HepG2 (cell line): ENCODE measurements around the gene ZNF24. TPM values are rescaled to one million over a fixed set of nuclear protein-coding genes. Genes with fewer than 3 reads are reported as not detected.
A peak's percentile ranks its signal among the peaks of the same experiment; 100 is the strongest.

ENCODE experiments used
- DPF2 ChIP-seq: sonication (generic); formaldehyde crosslinking; IDR thresholded peaks from 2 replicates; pipeline ENCODE4 v1.4.0; 2020; ENCODE audit warnings: mild to moderate bottlenecking, low read depth, missing genetic modification reagents, borderline replicate concordance
- DR1 ChIP-seq: sonication (generic); formaldehyde crosslinking; IDR thresholded peaks from 2 replicates; pipeline ENCODE4 v1.8.0; 2021; ENCODE audit warnings: mild to moderate bottlenecking, missing genetic modification reagents, inconsistent platforms
- EP300 ChIP-seq, 3 experiments: sonication (generic) in 1 of 3; formaldehyde crosslinking in 1 of 3; IDR thresholded peaks; 2 replicates each; pipeline versions ENCODE4 v1.5.1 to v1.6.1; 2011 to 2020; ENCODE audit warnings: low read depth in 2 of 3, low read length in 2 of 3, borderline replicate concordance in 1 of 3, improper control_type of control experiment in 1 of 3, mild to moderate bottlenecking in 1 of 3, missing genetic modification reagents in 1 of 3, moderate library complexity in 1 of 3
- FOSL2 ChIP-seq: sonication (generic); formaldehyde crosslinking; IDR thresholded peaks from 2 replicates; pipeline ENCODE4 v1.4.0; 2020; ENCODE audit warnings: missing genetic modification reagents
- SALL1 ChIP-seq: sonication (generic); formaldehyde crosslinking; IDR thresholded peaks from 2 replicates; pipeline ENCODE4 v1.8.0; 2022; ENCODE audit warnings: mild to moderate bottlenecking, missing genetic modification reagents
- ZMAT5 ChIP-seq: sonication (generic); formaldehyde crosslinking; IDR thresholded peaks from 2 replicates; pipeline ENCODE4 v1.5.0; 2020; ENCODE audit warnings: mild to moderate bottlenecking, low read depth, missing genetic modification reagents, borderline replicate concordance
- ZNF124 ChIP-seq: sonication (generic); formaldehyde crosslinking; IDR thresholded peaks from 2 replicates; pipeline ENCODE4 v1.4.0; 2020; ENCODE audit warnings: missing genetic modification reagents
- ZNF337 ChIP-seq: sonication (generic); formaldehyde crosslinking; IDR thresholded peaks from 2 replicates; pipeline ENCODE4 v1.5.1; 2020; ENCODE audit warnings: missing genetic modification reagents, low read depth, mild to moderate bottlenecking, borderline replicate concordance
- ZNF451 ChIP-seq: sonication (generic); formaldehyde crosslinking; IDR thresholded peaks from 2 replicates; pipeline ENCODE4 v1.5.0; 2020; ENCODE audit warnings: mild to moderate bottlenecking, missing genetic modification reagents
- ZNF839 ChIP-seq: sonication (generic); formaldehyde crosslinking; IDR thresholded peaks from 2 replicates; pipeline ENCODE4 v1.4.0; 2020; ENCODE audit warnings: missing genetic modification reagents, mild to moderate bottlenecking, borderline replicate concordance
- polyA plus RNA-seq, 8 experiments: library from polyadenylated mRNA; depleted of rRNA in 3 of 8; stranded (reverse) in 7 of 8; unstranded in 1 of 8; fragments of >200 nt; fragmentation: Illumina TruSeq in 4 of 8; extraction: Trizol in 4 of 8; gene quantifications; 2 replicates each; pipeline versions ENCODE4 v1.2.1 to v1.2.3, GENCODE V29; 2011 to 2016; ENCODE audit warnings: low read depth in 4 of 8, missing spikeins in 1 of 8, mixed read lengths in 1 of 8; ENCODE audit not compliant: insufficient read depth in 1 of 8
- total RNA-seq, 5 experiments: library from RNA; depleted of rRNA; stranded (reverse); fragments of >200 nt; fragmentation: Illumina TruSeq; extraction: Trizol; gene quantifications; 2 replicates each; pipeline ENCODE4 v1.2.3, GENCODE V29; 2016; ENCODE audit warnings: low read depth in 1 of 5
- TF ChIP-seq, protein P1 (sequence below): sonication (generic); formaldehyde crosslinking; conservative IDR thresholded peaks from 2 replicates; pipeline ENCODE4 v1.4.0; 2020; ENCODE audit warnings: mild to moderate bottlenecking, missing genetic modification reagents, moderate library complexity
- TF ChIP-seq, protein P2 (sequence below): sonication (generic); formaldehyde crosslinking; IDR thresholded peaks from 2 replicates; pipeline ENCODE4 v1.5.0; 2020; ENCODE audit warnings: mild to moderate bottlenecking, missing genetic modification reagents, borderline replicate concordance
- TF ChIP-seq, protein P3 (sequence below): sonication (generic); formaldehyde crosslinking; IDR thresholded peaks from 2 replicates; pipeline ENCODE4 v1.4.0; 2020; ENCODE audit warnings: missing genetic modification reagents, borderline replicate concordance

ZNF24 gene
- total and polyA plus RNA-seq, 2 of the 13 experiments (the other 11 are each of a cell fraction or from before 2014, with no cell fraction given): 19.5 to 41.1 TPM

DNA sequence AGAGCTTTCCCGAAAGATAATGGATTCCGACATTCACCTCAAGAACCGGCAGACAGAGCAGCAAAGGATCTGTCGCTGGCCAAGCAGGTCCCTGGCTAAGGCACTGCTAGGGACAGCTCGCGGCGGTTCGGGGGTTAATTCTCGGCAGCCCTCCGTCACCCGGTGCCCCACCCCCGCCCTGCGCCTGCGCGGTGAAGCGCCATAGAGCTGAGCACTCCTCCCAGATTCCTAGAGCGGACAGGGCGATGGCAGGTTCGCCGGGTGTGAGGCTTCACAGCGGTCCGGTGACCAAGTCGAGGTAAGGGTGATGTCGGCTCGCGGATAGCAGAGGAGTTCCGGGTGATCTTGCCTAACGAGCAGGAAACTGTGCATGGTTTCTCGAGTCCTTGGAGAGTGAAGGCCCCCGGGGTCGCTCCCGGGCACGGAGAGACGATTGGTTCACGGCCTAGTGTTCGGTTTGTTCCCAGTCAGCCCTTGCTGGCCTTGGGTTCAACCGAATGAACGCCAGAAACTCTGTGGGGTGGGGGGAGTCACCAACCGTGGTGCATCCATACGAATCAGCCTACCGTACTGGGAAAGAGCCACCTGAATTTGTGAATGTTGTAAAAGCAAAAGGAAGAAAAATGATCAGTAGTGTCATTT, 54.0 kb downstream of the ZNF24 start, which contains the start of gene ZSCAN30 (continued):
- TF ChIP-seq, protein P1, sequence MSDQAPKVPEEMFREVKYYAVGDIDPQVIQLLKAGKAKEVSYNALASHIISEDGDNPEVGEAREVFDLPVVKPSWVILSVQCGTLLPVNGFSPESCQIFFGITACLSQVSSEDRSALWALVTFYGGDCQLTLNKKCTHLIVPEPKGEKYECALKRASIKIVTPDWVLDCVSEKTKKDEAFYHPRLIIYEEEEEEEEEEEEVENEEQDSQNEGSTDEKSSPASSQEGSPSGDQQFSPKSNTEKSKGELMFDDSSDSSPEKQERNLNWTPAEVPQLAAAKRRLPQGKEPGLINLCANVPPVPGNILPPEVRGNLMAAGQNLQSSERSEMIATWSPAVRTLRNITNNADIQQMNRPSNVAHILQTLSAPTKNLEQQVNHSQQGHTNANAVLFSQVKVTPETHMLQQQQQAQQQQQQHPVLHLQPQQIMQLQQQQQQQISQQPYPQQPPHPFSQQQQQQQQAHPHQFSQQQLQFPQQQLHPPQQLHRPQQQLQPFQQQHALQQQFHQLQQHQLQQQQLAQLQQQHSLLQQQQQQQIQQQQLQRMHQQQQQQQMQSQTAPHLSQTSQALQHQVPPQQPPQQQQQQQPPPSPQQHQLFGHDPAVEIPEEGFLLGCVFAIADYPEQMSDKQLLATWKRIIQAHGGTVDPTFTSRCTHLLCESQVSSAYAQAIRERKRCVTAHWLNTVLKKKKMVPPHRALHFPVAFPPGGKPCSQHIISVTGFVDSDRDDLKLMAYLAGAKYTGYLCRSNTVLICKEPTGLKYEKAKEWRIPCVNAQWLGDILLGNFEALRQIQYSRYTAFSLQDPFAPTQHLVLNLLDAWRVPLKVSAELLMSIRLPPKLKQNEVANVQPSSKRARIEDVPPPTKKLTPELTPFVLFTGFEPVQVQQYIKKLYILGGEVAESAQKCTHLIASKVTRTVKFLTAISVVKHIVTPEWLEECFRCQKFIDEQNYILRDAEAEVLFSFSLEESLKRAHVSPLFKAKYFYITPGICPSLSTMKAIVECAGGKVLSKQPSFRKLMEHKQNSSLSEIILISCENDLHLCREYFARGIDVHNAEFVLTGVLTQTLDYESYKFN: peak; percentile 51; the same call in 1 of the 2 replicates
- TF ChIP-seq ZNF337 (CRISPR knock-in tag) (no peak), FOSL2 (CRISPR knock-in tag) (peak; percentile 64), SALL1 (peak; percentile 97), ZMAT5 (CRISPR knock-in tag) (peak; percentile 63; the same call in 1 of the 2 replicates), ZNF839 (CRISPR knock-in tag) (peak; percentile 89; the same call in 1 of the 2 replicates), DR1 (CRISPR knock-in tag) (peak; percentile 79), ZNF124 (CRISPR knock-in tag) (no peak), DPF2 (no peak), EP300 (IDR thresholded peaks at IDR 0.05; ENCODE audit: low read depth in 2 of 2, low read length in 2 of 2) (peak; percentile 40 to 65; a peak in 2 of 4 replicates), EP300 (CRISPR knock-in tag; IDR thresholded peaks at IDR 0.05; ENCODE audit: borderline replicate concordance) (peak; percentile 53), ZNF451 (peak; percentile 87)
- TF ChIP-seq, protein P2, sequence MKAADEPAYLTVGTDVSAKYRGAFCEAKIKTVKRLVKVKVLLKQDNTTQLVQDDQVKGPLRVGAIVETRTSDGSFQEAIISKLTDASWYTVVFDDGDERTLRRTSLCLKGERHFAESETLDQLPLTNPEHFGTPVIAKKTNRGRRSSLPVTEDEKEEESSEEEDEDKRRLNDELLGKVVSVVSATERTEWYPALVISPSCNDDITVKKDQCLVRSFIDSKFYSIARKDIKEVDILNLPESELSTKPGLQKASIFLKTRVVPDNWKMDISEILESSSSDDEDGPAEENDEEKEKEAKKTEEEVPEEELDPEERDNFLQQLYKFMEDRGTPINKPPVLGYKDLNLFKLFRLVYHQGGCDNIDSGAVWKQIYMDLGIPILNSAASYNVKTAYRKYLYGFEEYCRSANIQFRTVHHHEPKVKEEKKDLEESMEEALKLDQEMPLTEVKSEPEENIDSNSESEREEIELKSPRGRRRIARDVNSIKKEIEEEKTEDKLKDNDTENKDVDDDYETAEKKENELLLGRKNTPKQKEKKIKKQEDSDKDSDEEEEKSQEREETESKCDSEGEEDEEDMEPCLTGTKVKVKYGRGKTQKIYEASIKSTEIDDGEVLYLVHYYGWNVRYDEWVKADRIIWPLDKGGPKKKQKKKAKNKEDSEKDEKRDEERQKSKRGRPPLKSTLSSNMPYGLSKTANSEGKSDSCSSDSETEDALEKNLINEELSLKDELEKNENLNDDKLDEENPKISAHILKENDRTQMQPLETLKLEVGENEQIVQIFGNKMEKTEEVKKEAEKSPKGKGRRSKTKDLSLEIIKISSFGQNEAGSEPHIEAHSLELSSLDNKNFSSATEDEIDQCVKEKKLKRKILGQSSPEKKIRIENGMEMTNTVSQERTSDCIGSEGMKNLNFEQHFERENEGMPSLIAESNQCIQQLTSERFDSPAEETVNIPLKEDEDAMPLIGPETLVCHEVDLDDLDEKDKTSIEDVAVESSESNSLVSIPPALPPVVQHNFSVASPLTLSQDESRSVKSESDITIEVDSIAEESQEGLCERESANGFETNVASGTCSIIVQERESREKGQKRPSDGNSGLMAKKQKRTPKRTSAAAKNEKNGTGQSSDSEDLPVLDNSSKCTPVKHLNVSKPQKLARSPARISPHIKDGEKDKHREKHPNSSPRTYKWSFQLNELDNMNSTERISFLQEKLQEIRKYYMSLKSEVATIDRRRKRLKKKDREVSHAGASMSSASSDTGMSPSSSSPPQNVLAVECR (CRISPR knock-in tag): peak; percentile 92
- TF ChIP-seq, protein P3, sequence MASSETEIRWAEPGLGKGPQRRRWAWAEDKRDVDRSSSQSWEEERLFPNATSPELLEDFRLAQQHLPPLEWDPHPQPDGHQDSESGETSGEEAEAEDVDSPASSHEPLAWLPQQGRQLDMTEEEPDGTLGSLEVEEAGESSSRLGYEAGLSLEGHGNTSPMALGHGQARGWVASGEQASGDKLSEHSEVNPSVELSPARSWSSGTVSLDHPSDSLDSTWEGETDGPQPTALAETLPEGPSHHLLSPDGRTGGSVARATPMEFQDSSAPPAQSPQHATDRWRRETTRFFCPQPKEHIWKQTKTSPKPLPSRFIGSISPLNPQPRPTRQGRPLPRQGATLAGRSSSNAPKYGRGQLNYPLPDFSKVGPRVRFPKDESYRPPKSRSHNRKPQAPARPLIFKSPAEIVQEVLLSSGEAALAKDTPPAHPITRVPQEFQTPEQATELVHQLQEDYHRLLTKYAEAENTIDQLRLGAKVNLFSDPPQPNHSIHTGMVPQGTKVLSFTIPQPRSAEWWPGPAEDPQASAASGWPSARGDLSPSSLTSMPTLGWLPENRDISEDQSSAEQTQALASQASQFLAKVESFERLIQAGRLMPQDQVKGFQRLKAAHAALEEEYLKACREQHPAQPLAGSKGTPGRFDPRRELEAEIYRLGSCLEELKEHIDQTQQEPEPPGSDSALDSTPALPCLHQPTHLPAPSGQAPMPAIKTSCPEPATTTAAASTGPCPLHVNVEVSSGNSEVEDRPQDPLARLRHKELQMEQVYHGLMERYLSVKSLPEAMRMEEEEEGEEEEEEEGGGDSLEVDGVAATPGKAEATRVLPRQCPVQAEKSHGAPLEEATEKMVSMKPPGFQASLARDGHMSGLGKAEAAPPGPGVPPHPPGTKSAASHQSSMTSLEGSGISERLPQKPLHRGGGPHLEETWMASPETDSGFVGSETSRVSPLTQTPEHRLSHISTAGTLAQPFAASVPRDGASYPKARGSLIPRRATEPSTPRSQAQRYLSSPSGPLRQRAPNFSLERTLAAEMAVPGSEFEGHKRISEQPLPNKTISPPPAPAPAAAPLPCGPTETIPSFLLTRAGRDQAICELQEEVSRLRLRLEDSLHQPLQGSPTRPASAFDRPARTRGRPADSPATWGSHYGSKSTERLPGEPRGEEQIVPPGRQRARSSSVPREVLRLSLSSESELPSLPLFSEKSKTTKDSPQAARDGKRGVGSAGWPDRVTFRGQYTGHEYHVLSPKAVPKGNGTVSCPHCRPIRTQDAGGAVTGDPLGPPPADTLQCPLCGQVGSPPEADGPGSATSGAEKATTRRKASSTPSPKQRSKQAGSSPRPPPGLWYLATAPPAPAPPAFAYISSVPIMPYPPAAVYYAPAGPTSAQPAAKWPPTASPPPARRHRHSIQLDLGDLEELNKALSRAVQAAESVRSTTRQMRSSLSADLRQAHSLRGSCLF (CRISPR knock-in tag): peak; percentile 68; the same call in 1 of the 2 replicates
